Suprapubic skin (tissue), 4 donors: Measurements from ENCODE around the gene TUBB8B.
"Not testable (repeated sequence)": the region's sequence is repeated elsewhere in the genome, so short reads cannot be mapped to it uniquely, and the experiment has no call there.

Experiments used
- CTCF ChIP-seq, 2 donors: fragments of 200-600 bp in 1 of 2; fragments of 450-650 bp in 1 of 2; sonication (generic) in 1 of 2; IDR thresholded peaks; one replicate each; pipeline ENCODE4 v1.5.1; 2016 to 2019; ENCODE audit warnings: antibody characterized with exemption in 2 of 2, mild to moderate bottlenecking in 1 of 2, moderate library complexity in 1 of 2
- EP300 ChIP-seq: sonication (generic); formaldehyde crosslinking; IDR thresholded peaks from one replicate; pipeline ENCODE4 v1.6.1; 2017; ENCODE audit warnings: antibody characterized with exemption
- POLR2A ChIP-seq, 2 donors: fragments of 450-650 bp; IDR thresholded peaks; one replicate each; pipeline ENCODE4 v1.6.1; 2017; ENCODE audit warnings: antibody characterized with exemption in 2 of 2, mild to moderate bottlenecking in 2 of 2, moderate library complexity in 2 of 2
- POLR2AphosphoS5 ChIP-seq, 3 donors: sonication (generic); formaldehyde crosslinking; IDR thresholded peaks; one replicate each; pipeline ENCODE4 v1.6.1; 2017; ENCODE audit warnings: antibody characterized with exemption in 3 of 3

- not testable (repeated sequence) for TF ChIP-seq CTCF (IDR thresholded peaks at IDR 0.05); POLR2AphosphoS5 (IDR thresholded peaks at IDR 0.05); EP300; POLR2A (IDR thresholded peaks at IDR 0.05)
Measured at GRCh38 chr18:80202-80601, 30.8 kb upstream of the TUBB8B start.
